HCT116 (cell line): ENCODE measurements around the gene AKT3. TPM values are rescaled to one million over a fixed set of nuclear protein-coding genes. Genes with fewer than 3 reads are reported as not detected.

ENCODE experiments used
- ATAC-seq: fragments of 200-7000 bp; cut with Tn5 transposase; 2 replicates; pipeline ENCODE4 v1.9.1; 2020; ENCODE audit warnings: mild to moderate bottlenecking, moderate library complexity
- BruUV-seq: library from RNA; stranded (reverse); fragments of 400-500 nt; replicated peaks from 2 replicates; lab custom pipeline; 2021; lab: Mats Ljungman, UMichigan
- CTCF ChIA-PET: fragments of 300-600 bp; sonication (Branson Sonifier 250); formaldehyde crosslinking; loops from one replicate; lab custom pipeline; 2021; ENCODE audit warnings: antibody characterized with exemption; lab: Charles Lee
- POLR2A ChIA-PET: fragments of 300-600, 350-600 bp; sonication (Branson Sonifier 250); formaldehyde crosslinking; loops from one replicate; lab custom pipeline; 2021; ENCODE audit warnings: antibody characterized with exemption; lab: Charles Lee
- RAD21 ChIA-PET, 2 experiments: fragments of 300-600 bp; sonication (Branson Sonifier 250); formaldehyde crosslinking; loops; one replicate each; lab custom pipeline; 2023; ENCODE audit warnings: low total read pairs in 2 of 2; ENCODE audit not compliant: uncharacterized antibody in 2 of 2, unreplicated experiment in 2 of 2, low non-redundant PET in 1 of 2; lab: Charles Lee
- DNase-seq: peaks from one replicate; pipeline ENCODE4 v3.0.0-alpha.2; 2010; ENCODE audit warnings: low read depth, low spot score
- H2AFZ ChIP-seq: fragments of 200-600 bp; shearing (Covaris generic), sonication (generic); 2 replicates; pipeline ENCODE4 v1.6.1; 2017; ENCODE audit warnings: low read depth, mixed run types, mixed read lengths, antibody characterized with exemption, low read length; ENCODE audit not compliant: poor library complexity, severe bottlenecking
- H3K27ac ChIP-seq: 2 replicates; pipeline ENCODE4 v1.5.1; 2012; ENCODE audit warnings: low read depth, low read length
- H3K27me3 ChIP-seq: fragments of 200-600 bp; sonication (generic); 2 replicates; pipeline ENCODE4 v1.6.1; 2016; ENCODE audit warnings: mixed run types, low read length, mixed read lengths; ENCODE audit not compliant: insufficient read depth
- H3K36me3 ChIP-seq, 2 experiments: fragments of 200-500 bp in 1 of 2; fragments of 200-600 bp in 1 of 2; sonication (Bioruptor generic) in 1 of 2; sonication (generic) in 1 of 2; 2 replicates each; pipeline versions ENCODE4 v1.5.1 to v1.6.1; 2014 to 2016; ENCODE audit warnings: low read length in 2 of 2, inconsistent platforms in 1 of 2, mixed read lengths in 1 of 2, mixed run types in 1 of 2; ENCODE audit not compliant: insufficient read depth in 2 of 2, control insufficient read depth in 1 of 2
- H3K4me1 ChIP-seq, 2 experiments: fragments of 200-600 bp in 1 of 2; sonication (generic) in 1 of 2; 2 replicates each; pipeline versions ENCODE4 v1.5.1 to v1.6.1; 2012 to 2017; ENCODE audit warnings: low read length in 2 of 2, inconsistent platforms in 1 of 2, mild to moderate bottlenecking in 1 of 2, mixed read lengths in 1 of 2, mixed run types in 1 of 2, moderate library complexity in 1 of 2; ENCODE audit not compliant: insufficient read depth in 2 of 2, control insufficient read depth in 1 of 2
- H3K4me2 ChIP-seq: fragments of 200-600 bp; sonication (generic); 2 replicates; pipeline ENCODE4 v1.6.1; 2017; ENCODE audit warnings: mixed run types, low read length, mixed read lengths
- H3K4me3 ChIP-seq, 2 experiments: fragments of 200-600 bp in 1 of 2; sonication (generic) in 1 of 2; replicated peaks in 1 of 2; 2 replicates each; pipeline ENCODE4 v1.5.1; 2011 to 2016; ENCODE audit warnings: low read length in 2 of 2, control low read depth in 1 of 2, low read depth in 1 of 2, mild to moderate bottlenecking in 1 of 2, mixed read lengths in 1 of 2, mixed run types in 1 of 2
- H3K79me2 ChIP-seq: fragments of 200-600 bp; sonication (generic); 2 replicates; pipeline ENCODE4 v1.6.1; 2017; ENCODE audit warnings: mild to moderate bottlenecking, mixed run types, low read length, moderate library complexity, mixed read lengths; ENCODE audit not compliant: insufficient read depth
- H3K9ac ChIP-seq: fragments of 200-600 bp; sonication (generic); 2 replicates; pipeline ENCODE4 v1.6.1; 2016; ENCODE audit warnings: low read length, mixed read lengths
- H3K9me2 ChIP-seq: fragments of 200-600 bp; sonication (generic), shearing (Covaris generic); 2 replicates; pipeline ENCODE4 v1.6.1; 2017; ENCODE audit warnings: mixed run types, mild to moderate bottlenecking, moderate library complexity; ENCODE audit not compliant: insufficient read depth
- H3K9me3 ChIP-seq, 2 experiments: fragments of 200-500 bp in 1 of 2; fragments of 200-600 bp in 1 of 2; sonication (Bioruptor generic) in 1 of 2; sonication (generic) in 1 of 2; 2 replicates each; pipeline ENCODE4 v1.6.1; 2014 to 2017; ENCODE audit warnings: low read length in 2 of 2, mixed read lengths in 2 of 2, inconsistent platforms in 1 of 2, low read depth in 1 of 2, mild to moderate bottlenecking in 1 of 2, mixed run types in 1 of 2, moderate library complexity in 1 of 2; ENCODE audit not compliant: control insufficient read depth in 1 of 2, insufficient read depth in 1 of 2
- H4K20me1 ChIP-seq: fragments of 200-600 bp; sonication (generic), shearing (Covaris generic); 2 replicates; pipeline ENCODE4 v1.6.1; 2017; ENCODE audit warnings: mixed run types, mild to moderate bottlenecking, moderate library complexity; ENCODE audit not compliant: insufficient read depth
- ATF3 ChIP-seq: IDR thresholded peaks from 2 replicates; pipeline ENCODE4 v1.6.1; 2012
- CBX3 ChIP-seq: IDR thresholded peaks from 2 replicates; pipeline ENCODE4 v1.6.1; 2012; ENCODE audit warnings: low read depth
- CEBPB ChIP-seq: IDR thresholded peaks from 2 replicates; pipeline ENCODE4 v1.6.1; 2012; ENCODE audit warnings: low read depth
- EGR1 ChIP-seq: IDR thresholded peaks from 2 replicates; pipeline ENCODE4 v1.6.1; 2012; ENCODE audit warnings: low read depth
- EZH2 ChIP-seq: fragments of 200-600 bp; sonication (generic); IDR thresholded peaks from 2 replicates; pipeline ENCODE4 v1.6.1; 2017; ENCODE audit warnings: antibody characterized with exemption, mixed run types
- EZH2phosphoT487 ChIP-seq: fragments of 200-600 bp; IDR thresholded peaks from 2 replicates; pipeline ENCODE4 v1.6.1; 2018; ENCODE audit warnings: antibody characterized with exemption, borderline replicate concordance
- FOSL1 ChIP-seq: IDR thresholded peaks from 2 replicates; pipeline ENCODE4 v1.6.1; 2012; ENCODE audit warnings: low read depth
- JUND ChIP-seq: IDR thresholded peaks from 2 replicates; pipeline ENCODE4 v1.6.1; 2012
- POLR2A ChIP-seq: IDR thresholded peaks from 2 replicates; pipeline ENCODE4 v1.7.0; 2011; ENCODE audit warnings: borderline replicate concordance; ENCODE audit not compliant: insufficient read depth, insufficient read length; ENCODE audit errors: extremely low read depth
- POLR2AphosphoS5 ChIP-seq: IDR thresholded peaks from 2 replicates; pipeline ENCODE4 v1.6.1; 2011; ENCODE audit warnings: mild to moderate bottlenecking, low read depth, low read length, moderate library complexity
- RAD21 ChIP-seq: IDR thresholded peaks from 2 replicates; pipeline ENCODE4 v1.6.1; 2012; ENCODE audit warnings: low read depth, mild to moderate bottlenecking
- REST ChIP-seq: IDR thresholded peaks from 2 replicates; pipeline ENCODE4 v1.6.1; 2012; ENCODE audit warnings: low read depth
- SIN3A ChIP-seq: IDR thresholded peaks from 2 replicates; pipeline ENCODE4 v1.6.1; 2012; ENCODE audit warnings: low read depth
- SP1 ChIP-seq: IDR thresholded peaks from 2 replicates; pipeline ENCODE4 v1.6.1; 2012; ENCODE audit warnings: low read depth
- TCF7L2 ChIP-seq: IDR thresholded peaks from 2 replicates; pipeline ENCODE4 v1.7.0; 2011; ENCODE audit warnings: borderline replicate concordance, inconsistent platforms; ENCODE audit not compliant: insufficient read depth, insufficient read length; ENCODE audit errors: extremely low read depth
- ZFX ChIP-seq: fragments of 450-650 bp; IDR thresholded peaks from 2 replicates; pipeline ENCODE4 v1.6.1; 2017
- ZNF274 ChIP-seq: fragments of 200-500 bp; sonication (Bioruptor generic); IDR thresholded peaks from 2 replicates; pipeline ENCODE4 v1.6.1; 2014; ENCODE audit warnings: mild to moderate bottlenecking, low read depth, low read length, inconsistent platforms
- intact Hi-C: fragments of 100-400 bp; cut with micrococcal nuclease; formaldehyde crosslinking; loops from 2 replicates; pipeline ENCODE4 v1.10.0; 2022
- total RNA-seq: library from RNA; stranded (reverse); gene quantifications from one replicate; pipeline ENCODE4 v1.2.1, GENCODE V29; 2021; ENCODE audit not compliant: unreplicated experiment
- TF ChIP-seq, protein P1 (sequence below): IDR thresholded peaks from 2 replicates; pipeline ENCODE4 v1.6.1; 2011; ENCODE audit warnings: mild to moderate bottlenecking, low read length, moderate library complexity; ENCODE audit not compliant: insufficient replicate concordance; ENCODE audit errors: extremely low read depth
- TF ChIP-seq, protein P2 (sequence below), 3 experiments: fragments of 200-600 bp in 1 of 3; sonication (generic) in 1 of 3; IDR thresholded peaks in 2 of 3; conservative IDR thresholded peaks in 1 of 3; 2 replicates each; pipeline ENCODE4 v1.5.1; 2012 to 2017; ENCODE audit warnings: low read depth in 2 of 3, low read length in 2 of 3, antibody characterized with exemption in 1 of 3, borderline replicate concordance in 1 of 3, control low read depth in 1 of 3, mild to moderate bottlenecking in 1 of 3, mixed read lengths in 1 of 3, mixed run types in 1 of 3, moderate library complexity in 1 of 3; ENCODE audit not compliant: insufficient read depth in 1 of 3

AKT3 gene
- total RNA-seq, 1 experiment from 2014 or later: 0.49 TPM

DNA sequence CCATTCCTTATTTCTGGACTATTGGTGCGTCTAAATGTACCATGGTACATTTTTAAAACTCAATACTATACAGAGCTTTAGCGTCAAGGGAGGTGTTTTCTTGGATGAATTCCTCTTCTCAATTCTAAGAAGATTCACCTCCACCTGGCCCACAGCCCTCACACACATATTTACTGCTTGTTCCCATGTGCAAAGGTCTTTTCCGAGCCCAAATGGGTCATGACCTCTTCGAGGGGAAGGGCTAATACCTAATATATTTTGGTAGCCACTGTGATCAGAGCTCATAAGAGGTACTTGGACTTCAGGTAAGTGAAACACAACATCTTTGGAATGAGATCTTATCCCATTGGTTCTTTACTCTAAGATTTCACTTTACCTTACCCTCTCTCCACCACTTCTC is 388.3 kb downstream of the AKT3 start:
- Histone ChIP-seq H3K79me2 (no peaks in the 10 kb centered on the region), H3K4me2 (no peak overlapping the region), H3K4me3 (no peak overlapping the region), H2AFZ (no peak overlapping the region)
- CTCF ChIA-PET: no interaction called here
- RAD21 ChIA-PET: no interaction called here
- TF ChIP-seq, protein P1, sequence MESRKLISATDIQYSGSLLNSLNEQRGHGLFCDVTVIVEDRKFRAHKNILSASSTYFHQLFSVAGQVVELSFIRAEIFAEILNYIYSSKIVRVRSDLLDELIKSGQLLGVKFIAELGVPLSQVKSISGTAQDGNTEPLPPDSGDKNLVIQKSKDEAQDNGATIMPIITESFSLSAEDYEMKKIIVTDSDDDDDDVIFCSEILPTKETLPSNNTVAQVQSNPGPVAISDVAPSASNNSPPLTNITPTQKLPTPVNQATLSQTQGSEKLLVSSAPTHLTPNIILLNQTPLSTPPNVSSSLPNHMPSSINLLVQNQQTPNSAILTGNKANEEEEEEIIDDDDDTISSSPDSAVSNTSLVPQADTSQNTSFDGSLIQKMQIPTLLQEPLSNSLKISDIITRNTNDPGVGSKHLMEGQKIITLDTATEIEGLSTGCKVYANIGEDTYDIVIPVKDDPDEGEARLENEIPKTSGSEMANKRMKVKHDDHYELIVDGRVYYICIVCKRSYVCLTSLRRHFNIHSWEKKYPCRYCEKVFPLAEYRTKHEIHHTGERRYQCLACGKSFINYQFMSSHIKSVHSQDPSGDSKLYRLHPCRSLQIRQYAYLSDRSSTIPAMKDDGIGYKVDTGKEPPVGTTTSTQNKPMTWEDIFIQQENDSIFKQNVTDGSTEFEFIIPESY: no peak
- TF ChIP-seq POLR2AphosphoS5 (no peak), CEBPB (no peak), TCF7L2 (no peak), REST (no peak), ZNF274 (no peak), POLR2A (no peak), JUND (no peak), EZH2phosphoT487 (no peak), ATF3 (no peak), SIN3A (no peak), FOSL1 (no peak), EGR1 (no peak), CBX3 (no peak), ZFX (no peak), RAD21 (no peak), EZH2 (no peak), SP1 (no peak)
- TF ChIP-seq, protein P2, sequence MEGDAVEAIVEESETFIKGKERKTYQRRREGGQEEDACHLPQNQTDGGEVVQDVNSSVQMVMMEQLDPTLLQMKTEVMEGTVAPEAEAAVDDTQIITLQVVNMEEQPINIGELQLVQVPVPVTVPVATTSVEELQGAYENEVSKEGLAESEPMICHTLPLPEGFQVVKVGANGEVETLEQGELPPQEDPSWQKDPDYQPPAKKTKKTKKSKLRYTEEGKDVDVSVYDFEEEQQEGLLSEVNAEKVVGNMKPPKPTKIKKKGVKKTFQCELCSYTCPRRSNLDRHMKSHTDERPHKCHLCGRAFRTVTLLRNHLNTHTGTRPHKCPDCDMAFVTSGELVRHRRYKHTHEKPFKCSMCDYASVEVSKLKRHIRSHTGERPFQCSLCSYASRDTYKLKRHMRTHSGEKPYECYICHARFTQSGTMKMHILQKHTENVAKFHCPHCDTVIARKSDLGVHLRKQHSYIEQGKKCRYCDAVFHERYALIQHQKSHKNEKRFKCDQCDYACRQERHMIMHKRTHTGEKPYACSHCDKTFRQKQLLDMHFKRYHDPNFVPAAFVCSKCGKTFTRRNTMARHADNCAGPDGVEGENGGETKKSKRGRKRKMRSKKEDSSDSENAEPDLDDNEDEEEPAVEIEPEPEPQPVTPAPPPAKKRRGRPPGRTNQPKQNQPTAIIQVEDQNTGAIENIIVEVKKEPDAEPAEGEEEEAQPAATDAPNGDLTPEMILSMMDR (IDR thresholded peaks at IDR 0.05 in 2 of 3, conservative IDR thresholded peaks at IDR 0.05 in 1 of 3; ENCODE audit: borderline replicate concordance in 1 of 3, insufficient read depth in 1 of 3, low read depth in 2 of 3, low read length in 2 of 3): no peak
- TF ChIP-seq, all 23 proteins: peak for 0
- Histone ChIP-seq H3K9me2 (no peaks in the 10 kb centered on the region), H3K9me3 (no peaks in the 10 kb centered on the region), H3K27me3 (no peaks in the 10 kb centered on the region), H3K27ac (no peak overlapping the region), H3K9ac (no peak overlapping the region), H4K20me1 (no peaks in the 10 kb centered on the region), H3K36me3 (no peaks in the 10 kb centered on the region), H3K4me1 (no peaks in the 10 kb centered on the region)
- no TSS peak for BruUV-seq
- ATAC-seq: no peak
- POLR2A ChIA-PET: no interaction called here
- intact Hi-C loops: no loop called here
- no peak for DNase-seq
